ENCODE measurements around the gene CHRD.

The CHRD gene

DNA sequence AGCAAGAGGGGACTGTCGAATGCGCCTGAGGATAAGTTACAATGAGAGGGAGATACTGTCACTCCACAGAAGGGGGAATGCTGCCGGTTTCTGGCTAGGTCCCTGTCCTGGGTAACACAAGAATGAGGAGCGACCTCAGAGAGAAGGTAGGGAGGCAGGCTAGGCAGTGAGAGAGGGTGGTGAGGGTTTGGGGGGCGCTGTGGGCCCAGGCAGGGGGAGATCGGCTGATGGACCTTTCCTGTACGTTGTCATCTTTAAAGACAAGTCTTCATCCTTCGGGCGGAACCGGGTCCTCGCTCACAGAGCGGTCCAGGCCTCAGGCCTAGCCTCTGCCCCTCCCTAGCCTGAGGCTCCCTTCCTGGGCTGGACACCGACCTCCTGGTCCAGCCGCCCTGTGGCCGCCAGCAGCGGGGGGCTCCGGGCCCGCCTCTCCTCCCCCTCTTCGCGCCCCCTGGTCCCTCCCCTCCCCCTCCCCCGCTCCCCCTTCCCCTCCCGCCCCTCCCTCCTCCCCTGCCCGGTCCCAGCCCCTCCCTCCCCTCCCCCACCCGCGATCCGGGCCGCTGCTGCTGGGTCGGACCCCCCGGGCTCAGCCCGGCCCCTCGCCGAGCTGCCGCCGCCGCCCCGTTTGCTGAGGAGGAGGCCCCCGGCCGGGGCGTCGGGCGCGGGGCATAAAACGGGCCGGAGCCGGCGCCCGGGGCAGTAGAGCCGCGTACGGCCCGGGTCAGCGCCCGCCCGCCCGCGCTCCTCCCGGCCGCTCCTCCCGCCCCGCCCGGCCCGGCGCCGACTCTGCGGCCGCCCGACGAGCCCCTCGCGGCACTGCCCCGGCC lies at the start of gene CHRD:
Gene CHRD, plus strand, starts transcription at position 697 of the 827 bp plus-strand sequence. CDS start 265 bp downstream, outside the sequence.
- no peak within 1 kb of the TSS for H3K4me3 ChIP-seq (ENCODE audit: low read depth, low read length)
- DNase-seq (ENCODE audit: low read depth), result no peak
- TF ChIP-seq, protein P1, sequence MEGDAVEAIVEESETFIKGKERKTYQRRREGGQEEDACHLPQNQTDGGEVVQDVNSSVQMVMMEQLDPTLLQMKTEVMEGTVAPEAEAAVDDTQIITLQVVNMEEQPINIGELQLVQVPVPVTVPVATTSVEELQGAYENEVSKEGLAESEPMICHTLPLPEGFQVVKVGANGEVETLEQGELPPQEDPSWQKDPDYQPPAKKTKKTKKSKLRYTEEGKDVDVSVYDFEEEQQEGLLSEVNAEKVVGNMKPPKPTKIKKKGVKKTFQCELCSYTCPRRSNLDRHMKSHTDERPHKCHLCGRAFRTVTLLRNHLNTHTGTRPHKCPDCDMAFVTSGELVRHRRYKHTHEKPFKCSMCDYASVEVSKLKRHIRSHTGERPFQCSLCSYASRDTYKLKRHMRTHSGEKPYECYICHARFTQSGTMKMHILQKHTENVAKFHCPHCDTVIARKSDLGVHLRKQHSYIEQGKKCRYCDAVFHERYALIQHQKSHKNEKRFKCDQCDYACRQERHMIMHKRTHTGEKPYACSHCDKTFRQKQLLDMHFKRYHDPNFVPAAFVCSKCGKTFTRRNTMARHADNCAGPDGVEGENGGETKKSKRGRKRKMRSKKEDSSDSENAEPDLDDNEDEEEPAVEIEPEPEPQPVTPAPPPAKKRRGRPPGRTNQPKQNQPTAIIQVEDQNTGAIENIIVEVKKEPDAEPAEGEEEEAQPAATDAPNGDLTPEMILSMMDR (IDR thresholded peaks at IDR 0.05; ENCODE audit: low read depth, low read length, missing control alignments), result no peak

DNA sequence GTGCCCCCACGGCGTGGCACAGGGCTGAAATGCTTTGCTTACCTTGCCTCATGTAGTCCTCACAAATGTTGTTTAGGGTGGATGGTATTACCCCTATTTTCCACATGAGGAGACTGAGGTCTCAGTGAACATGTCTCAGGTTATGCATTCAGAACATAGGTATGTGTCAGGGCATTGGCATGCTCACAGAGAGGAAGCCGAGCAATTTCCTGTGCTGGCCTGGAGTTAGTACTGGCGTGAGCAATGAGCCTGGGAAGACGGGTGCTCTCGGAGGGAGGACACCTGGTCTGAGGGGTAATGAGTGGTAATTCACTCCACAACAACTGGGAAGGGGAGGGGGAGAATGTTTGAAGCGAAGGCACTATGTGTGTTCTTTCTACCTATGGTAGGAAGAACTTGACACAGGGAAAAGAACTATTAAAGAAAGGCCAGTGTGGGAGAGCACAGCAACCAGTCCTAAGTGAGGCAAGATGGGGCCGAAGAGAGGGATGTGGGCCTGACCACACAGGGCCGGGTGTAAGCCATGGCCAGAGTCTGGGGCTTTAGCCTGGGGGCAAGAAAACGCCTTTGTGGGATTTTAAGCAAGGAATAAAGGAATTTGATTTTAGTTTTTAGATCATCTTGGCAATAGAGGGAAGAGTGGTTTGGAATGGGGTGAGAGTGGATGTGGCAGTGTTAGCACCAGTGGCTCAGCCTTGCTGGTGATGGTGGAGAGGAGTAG lies 47.3 kb upstream of the CHRD start:
- no peak overlapping the region for H3K4me3 ChIP-seq (ENCODE audit: low read depth, low read length)
- DNase-seq (ENCODE audit: low read depth), result no peak
- TF ChIP-seq, protein P1 (IDR thresholded peaks at IDR 0.05; ENCODE audit: low read depth, low read length, missing control alignments), result no peak

DNA sequence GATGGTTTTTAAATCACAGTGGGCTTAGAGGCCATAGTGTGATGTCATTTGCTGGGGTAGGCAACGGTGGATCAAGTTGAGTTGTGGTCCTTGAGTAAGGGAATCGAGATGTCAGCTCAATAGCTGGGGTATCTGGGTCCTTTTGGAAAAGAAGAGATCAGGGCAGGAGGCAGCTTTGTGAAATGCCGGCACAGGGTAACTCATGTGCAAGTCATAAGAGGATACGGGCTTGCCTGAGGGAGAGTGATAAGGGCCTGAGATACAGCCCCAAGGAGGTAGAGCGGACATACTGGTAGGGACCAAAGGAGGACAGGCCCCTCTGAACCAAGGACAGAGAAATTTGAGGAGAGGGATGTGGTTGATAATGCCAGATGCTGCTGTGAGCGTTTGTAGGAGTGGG lies 46.7 kb upstream of the CHRD start:
- TF ChIP-seq, protein P1 (IDR thresholded peaks at IDR 0.05; ENCODE audit: low read depth, low read length, missing control alignments), result no peak
- no peak for DNase-seq (ENCODE audit: low read depth)
- H3K4me3 ChIP-seq (ENCODE audit: low read depth, low read length), result no peak overlapping the region

DNA sequence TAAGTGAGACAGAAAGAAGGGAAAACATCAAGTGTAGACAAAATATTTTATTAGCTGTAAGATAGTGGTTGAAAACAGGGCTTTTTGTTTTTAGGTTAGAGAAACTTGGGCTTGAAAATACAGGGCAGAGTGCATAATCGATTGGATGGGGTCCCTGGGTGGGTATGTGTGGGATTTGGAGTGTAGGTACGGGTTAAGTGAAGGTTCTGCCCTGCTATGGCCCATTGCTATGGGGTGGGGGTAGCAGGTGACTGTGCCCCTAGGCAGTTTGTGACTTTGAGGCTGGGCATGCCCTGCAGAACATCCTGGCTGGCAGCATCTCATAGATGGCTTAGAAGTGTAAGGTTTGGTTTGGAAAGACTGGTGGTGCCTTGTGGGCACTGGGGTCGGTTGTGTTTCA lies 46.2 kb upstream of the CHRD start:
- H3K4me3 ChIP-seq (ENCODE audit: low read depth, low read length), result no peak overlapping the region
- DNase-seq (ENCODE audit: low read depth), result no peak
- TF ChIP-seq, protein P1 (IDR thresholded peaks at IDR 0.05; ENCODE audit: low read depth, low read length, missing control alignments), result no peak

DNA sequence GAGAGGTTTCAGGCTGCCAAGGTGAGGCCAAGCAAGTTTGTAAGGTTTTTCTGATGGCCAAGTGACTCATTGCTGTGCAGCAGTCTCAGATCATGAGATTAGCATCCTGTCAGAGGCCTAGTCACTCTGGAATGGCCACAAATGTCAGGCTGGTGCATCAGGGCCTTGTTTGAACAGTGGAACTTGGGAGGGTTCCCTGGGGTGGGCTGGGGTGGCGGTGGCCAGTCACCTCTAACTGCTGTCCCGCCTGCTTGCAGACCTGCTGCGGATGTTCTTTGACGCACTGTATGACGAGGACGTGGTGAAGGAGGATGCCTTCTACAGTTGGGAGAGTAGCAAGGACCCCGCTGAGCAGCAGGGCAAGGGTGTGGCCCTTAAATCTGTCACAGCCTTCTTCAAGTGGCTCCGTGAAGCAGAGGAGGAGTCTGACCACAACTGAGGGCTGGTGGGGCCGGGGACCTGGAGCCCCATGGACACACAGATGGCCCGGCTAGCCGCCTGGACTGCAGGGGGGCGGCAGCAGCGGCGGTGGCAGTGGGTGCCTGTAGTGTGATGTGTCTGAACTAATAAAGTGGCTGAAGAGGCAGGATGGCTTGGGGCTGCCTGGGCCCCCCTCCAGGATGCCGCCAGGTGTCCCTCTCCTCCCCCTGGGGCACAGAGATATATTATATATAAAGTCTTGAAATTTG lies 45.2 kb upstream of the CHRD start:
- TF ChIP-seq, protein P1 (IDR thresholded peaks at IDR 0.05; ENCODE audit: low read depth, low read length, missing control alignments), result no peak
- DNase-seq (ENCODE audit: low read depth), result no peak
- no peak overlapping the region for H3K4me3 ChIP-seq (ENCODE audit: low read depth, low read length)

DNA sequence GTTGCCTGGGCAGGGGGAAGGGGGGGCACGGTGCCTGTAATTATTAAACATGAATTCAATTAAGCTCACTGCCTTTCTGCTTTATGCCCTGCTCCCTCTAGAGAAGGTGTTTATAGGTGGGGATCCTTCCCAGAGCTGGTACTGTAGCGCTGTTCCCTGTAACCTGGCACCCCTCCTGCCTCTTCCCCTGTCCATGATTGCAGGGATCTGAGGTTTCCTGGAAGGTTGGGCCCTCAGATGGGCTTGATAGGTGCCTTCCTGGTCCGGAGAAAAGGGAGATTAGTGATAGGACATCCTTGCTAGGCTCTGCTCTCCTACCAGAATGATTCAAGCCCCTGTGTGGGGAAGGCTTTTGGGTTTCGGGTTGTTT lies 44.6 kb upstream of the CHRD start:
- TF ChIP-seq, protein P1 (IDR thresholded peaks at IDR 0.05; ENCODE audit: low read depth, low read length, missing control alignments), result no peak
- peak overlapping the region; percentile 62 for H3K4me3 ChIP-seq (ENCODE audit: low read depth, low read length)
- no peak for DNase-seq (ENCODE audit: low read depth)

All from GM12864 (cell line).